Prostate gland (tissue), 2 donors: ENCODE data around the gene OPTC.

ENCODE experiments used
- POLR2A ChIP-seq: fragments of 450-650 bp; IDR thresholded peaks from one replicate; pipeline ENCODE4 v1.6.1; 2016; ENCODE audit warnings: antibody characterized with exemption, mild to moderate bottlenecking
- TF ChIP-seq, protein P1 (sequence below), 4 experiments: fragments of 200-600 bp in 2 of 4; fragments of 450-650 bp in 2 of 4; sonication (generic) in 2 of 4; IDR thresholded peaks; 1 replicate in 3 of 4; 2 replicates in 1 of 4; pipeline ENCODE4 v1.5.1; 2016 to 2019; ENCODE audit warnings: antibody characterized with exemption in 4 of 4, mild to moderate bottlenecking in 2 of 4, moderate library complexity in 2 of 4

DNA sequence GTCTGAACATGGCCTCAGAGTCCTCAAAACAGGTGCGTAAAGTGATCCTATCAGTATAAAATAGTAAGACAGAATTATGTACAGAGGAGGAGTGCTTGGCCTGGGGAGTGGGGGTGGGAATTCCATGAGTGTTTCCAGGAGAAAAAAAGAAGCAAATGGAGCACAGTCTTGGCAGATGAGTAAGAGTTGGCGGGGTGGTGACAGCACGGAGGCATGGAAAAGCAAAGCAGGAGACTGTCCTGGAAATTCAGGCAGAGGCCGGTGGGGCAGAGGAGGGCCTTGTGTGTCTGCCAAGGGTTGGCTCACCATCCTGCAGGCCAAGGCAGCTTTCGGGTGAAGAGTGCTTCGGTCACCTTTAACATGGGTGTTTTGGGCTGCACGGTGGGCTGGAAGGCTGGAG lies 63.4 kb downstream of the OPTC start:
- TF ChIP-seq, protein P1, sequence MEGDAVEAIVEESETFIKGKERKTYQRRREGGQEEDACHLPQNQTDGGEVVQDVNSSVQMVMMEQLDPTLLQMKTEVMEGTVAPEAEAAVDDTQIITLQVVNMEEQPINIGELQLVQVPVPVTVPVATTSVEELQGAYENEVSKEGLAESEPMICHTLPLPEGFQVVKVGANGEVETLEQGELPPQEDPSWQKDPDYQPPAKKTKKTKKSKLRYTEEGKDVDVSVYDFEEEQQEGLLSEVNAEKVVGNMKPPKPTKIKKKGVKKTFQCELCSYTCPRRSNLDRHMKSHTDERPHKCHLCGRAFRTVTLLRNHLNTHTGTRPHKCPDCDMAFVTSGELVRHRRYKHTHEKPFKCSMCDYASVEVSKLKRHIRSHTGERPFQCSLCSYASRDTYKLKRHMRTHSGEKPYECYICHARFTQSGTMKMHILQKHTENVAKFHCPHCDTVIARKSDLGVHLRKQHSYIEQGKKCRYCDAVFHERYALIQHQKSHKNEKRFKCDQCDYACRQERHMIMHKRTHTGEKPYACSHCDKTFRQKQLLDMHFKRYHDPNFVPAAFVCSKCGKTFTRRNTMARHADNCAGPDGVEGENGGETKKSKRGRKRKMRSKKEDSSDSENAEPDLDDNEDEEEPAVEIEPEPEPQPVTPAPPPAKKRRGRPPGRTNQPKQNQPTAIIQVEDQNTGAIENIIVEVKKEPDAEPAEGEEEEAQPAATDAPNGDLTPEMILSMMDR (IDR thresholded peaks at IDR 0.05): no peak
- no peak for TF ChIP-seq POLR2A
